ENCODE data around the gene CDK17. TPM values are rescaled to one million over a fixed set of nuclear protein-coding genes. Genes with fewer than 3 reads are reported as not detected.

Gene CDK17
- total RNA-seq, 1 experiment from 2014 or later: 23.9 TPM

DNA sequence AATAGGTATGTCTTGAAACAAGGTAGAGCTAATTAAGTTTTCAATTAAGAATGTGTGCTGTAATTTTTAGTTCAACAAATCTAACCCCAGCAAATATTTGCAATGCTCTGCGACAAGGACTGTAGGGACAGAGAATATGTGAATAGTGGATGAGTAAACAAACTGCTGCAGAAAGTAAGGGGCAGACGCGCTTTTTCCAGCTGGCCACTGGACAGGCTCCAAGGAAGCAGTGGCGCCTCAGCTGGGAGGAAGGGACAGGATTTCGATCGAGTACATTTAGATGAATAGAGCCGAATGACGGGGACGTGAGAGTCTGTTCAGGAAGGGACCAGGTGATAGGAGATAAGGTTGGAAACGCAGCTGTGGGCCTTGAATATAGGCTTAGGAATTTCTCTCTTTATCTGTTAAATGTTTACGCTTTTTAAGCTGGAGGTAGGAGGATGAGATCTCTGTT is 136.8 kb downstream of the CDK17 start:
- H3K79me2 ChIP-seq (ENCODE audit: low read length): no peaks in the 10 kb centered on the region
- no peaks in the 10 kb centered on the region for H3K9me3 ChIP-seq (ENCODE audit: low read length)
- H3K27me3 ChIP-seq (ENCODE audit: low read length): no peaks in the 10 kb centered on the region
- no peak overlapping the region for H3K9ac ChIP-seq (ENCODE audit: low read length)
- no peak overlapping the region for H3K4me2 ChIP-seq (ENCODE audit: low read length)
- intact Hi-C loops (cut with micrococcal nuclease): no loop called here
- peaks cover 47% of the 10 kb centered on the region for H3K36me3 ChIP-seq (ENCODE audit: low read depth, low read length)
- BruUV-seq (replicated peaks): no TSS peak
- ChIA-PET CTCF (no interaction called here), POLR2A (ENCODE audit: unreplicated experiment) (no interaction called here)
- no peaks in the 10 kb centered on the region for H3K9me2 ChIP-seq (replicated peaks; ENCODE audit: low read length)
- H3F3A ChIP-seq (ENCODE audit: low read length, unreplicated experiment): no peaks in the 10 kb centered on the region
- H3K4me1 ChIP-seq (ENCODE audit: insufficient read depth, low read length): no peaks in the 10 kb centered on the region
- H3K4me3 ChIP-seq (ENCODE audit: low read length): no peak overlapping the region
- H3K27ac ChIP-seq (ENCODE audit: low read length): no peak overlapping the region
- DNase-seq: no peak
- no peak for TF ChIP-seq EZH2phosphoT487 (IDR thresholded peaks at IDR 0.05; ENCODE audit: borderline replicate concordance, low read length)
- TF ChIP-seq EZH2 (IDR thresholded peaks at IDR 0.05; ENCODE audit: low read length, unreplicated experiment): no peak
- TF ChIP-seq, protein P1, sequence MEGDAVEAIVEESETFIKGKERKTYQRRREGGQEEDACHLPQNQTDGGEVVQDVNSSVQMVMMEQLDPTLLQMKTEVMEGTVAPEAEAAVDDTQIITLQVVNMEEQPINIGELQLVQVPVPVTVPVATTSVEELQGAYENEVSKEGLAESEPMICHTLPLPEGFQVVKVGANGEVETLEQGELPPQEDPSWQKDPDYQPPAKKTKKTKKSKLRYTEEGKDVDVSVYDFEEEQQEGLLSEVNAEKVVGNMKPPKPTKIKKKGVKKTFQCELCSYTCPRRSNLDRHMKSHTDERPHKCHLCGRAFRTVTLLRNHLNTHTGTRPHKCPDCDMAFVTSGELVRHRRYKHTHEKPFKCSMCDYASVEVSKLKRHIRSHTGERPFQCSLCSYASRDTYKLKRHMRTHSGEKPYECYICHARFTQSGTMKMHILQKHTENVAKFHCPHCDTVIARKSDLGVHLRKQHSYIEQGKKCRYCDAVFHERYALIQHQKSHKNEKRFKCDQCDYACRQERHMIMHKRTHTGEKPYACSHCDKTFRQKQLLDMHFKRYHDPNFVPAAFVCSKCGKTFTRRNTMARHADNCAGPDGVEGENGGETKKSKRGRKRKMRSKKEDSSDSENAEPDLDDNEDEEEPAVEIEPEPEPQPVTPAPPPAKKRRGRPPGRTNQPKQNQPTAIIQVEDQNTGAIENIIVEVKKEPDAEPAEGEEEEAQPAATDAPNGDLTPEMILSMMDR (conservative IDR thresholded peaks at IDR 0.05; ENCODE audit: low read depth, low read length): no peak
- no peak for ATAC-seq
- H4K20me1 ChIP-seq (ENCODE audit: low read length): no peaks in the 10 kb centered on the region
- H2AFZ ChIP-seq (ENCODE audit: low read length): no peak overlapping the region

DNA sequence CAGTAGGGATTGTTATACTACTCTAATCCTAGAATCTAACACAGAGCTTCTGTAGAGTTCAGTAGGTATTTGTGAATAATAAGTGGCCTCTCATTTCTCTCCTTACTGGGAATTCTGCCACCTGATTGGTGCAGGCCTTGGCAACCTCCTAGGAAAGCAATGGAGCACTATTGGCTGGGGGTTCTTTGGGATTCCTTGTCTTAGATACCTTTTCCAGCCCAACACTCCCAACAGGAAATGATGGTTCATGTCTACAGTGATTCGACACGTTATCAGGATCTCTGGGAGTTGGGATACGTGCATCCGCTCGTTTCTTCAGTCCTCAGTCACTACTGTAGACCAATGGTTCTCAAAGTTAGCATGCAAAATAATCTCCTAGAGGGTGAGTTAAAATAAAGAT is 138.7 kb downstream of the CDK17 start:
- no peak for ATAC-seq
- H3F3A ChIP-seq (ENCODE audit: low read length, unreplicated experiment): no peaks in the 10 kb centered on the region
- TF ChIP-seq EZH2phosphoT487 (IDR thresholded peaks at IDR 0.05; ENCODE audit: borderline replicate concordance, low read length) (no peak), EZH2 (IDR thresholded peaks at IDR 0.05; ENCODE audit: low read length, unreplicated experiment) (no peak)
- TF ChIP-seq, protein P1 (conservative IDR thresholded peaks at IDR 0.05; ENCODE audit: low read depth, low read length): no peak
- no peak overlapping the region for H3K27ac ChIP-seq (ENCODE audit: low read length)
- no peaks in the 10 kb centered on the region for H3K9me3 ChIP-seq (ENCODE audit: low read length)
- H3K36me3 ChIP-seq (ENCODE audit: low read depth, low read length): peaks cover 33% of the 10 kb centered on the region
- intact Hi-C loops (cut with micrococcal nuclease): no loop called here
- no peak overlapping the region for H3K9ac ChIP-seq (ENCODE audit: low read length)
- DNase-seq: no peak
- no peaks in the 10 kb centered on the region for H4K20me1 ChIP-seq (ENCODE audit: low read length)
- no peak overlapping the region for H3K4me2 ChIP-seq (ENCODE audit: low read length)
- no peaks in the 10 kb centered on the region for H3K27me3 ChIP-seq (ENCODE audit: low read length)
- no peaks in the 10 kb centered on the region for H3K9me2 ChIP-seq (replicated peaks; ENCODE audit: low read length)
- H3K4me1 ChIP-seq (ENCODE audit: insufficient read depth, low read length): no peaks in the 10 kb centered on the region
- ChIA-PET POLR2A (ENCODE audit: unreplicated experiment) (no interaction called here), CTCF (no interaction called here)
- H2AFZ ChIP-seq (ENCODE audit: low read length): no peak overlapping the region
- H3K79me2 ChIP-seq (ENCODE audit: low read length): no peaks in the 10 kb centered on the region; the same call in 1 of the 2 replicates
- H3K4me3 ChIP-seq (ENCODE audit: low read length): no peak overlapping the region
- BruUV-seq (replicated peaks): no TSS peak

DNA sequence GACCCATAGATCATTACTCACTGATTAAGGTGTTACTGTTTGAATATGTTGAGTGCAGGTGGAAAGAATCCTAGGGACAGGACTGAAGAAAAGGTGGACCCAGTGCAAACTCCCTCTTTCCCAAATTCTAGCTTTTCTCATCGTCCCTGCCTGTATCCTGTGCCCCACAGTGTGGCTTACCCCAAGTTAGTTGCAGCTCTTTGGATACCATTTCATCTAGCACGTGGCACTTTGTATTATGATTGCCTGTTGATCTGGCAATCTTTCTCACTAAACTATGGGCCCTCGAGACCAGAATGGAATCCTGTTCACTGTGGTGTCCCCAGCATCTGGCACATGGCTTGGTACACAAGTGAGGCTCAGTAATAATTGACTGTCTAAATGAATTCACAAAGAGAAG is 139.6 kb downstream of the CDK17 start:
- no peak for TF ChIP-seq EZH2phosphoT487 (IDR thresholded peaks at IDR 0.05; ENCODE audit: borderline replicate concordance, low read length)
- TF ChIP-seq, protein P1 (conservative IDR thresholded peaks at IDR 0.05; ENCODE audit: low read depth, low read length): no peak
- no peak for TF ChIP-seq EZH2 (IDR thresholded peaks at IDR 0.05; ENCODE audit: low read length, unreplicated experiment)
- intact Hi-C loops (cut with micrococcal nuclease): no loop called here
- no peak overlapping the region for H3K4me2 ChIP-seq (ENCODE audit: low read length)
- H3K27ac ChIP-seq (ENCODE audit: low read length): no peak overlapping the region
- ATAC-seq (no peak), DNase-seq (no peak)
- H2AFZ ChIP-seq (ENCODE audit: low read length): no peak overlapping the region
- ChIA-PET CTCF (no interaction called here), POLR2A (ENCODE audit: unreplicated experiment) (interaction anchor here (0.7 kb wide), 1 partner anchor 133 kb away, joined by 6 read pairs; no protein-coding TSS in a partner anchor)
- no peaks in the 10 kb centered on the region for H3K27me3 ChIP-seq (ENCODE audit: low read length)
- no peaks in the 10 kb centered on the region for H3F3A ChIP-seq (ENCODE audit: low read length, unreplicated experiment)
- H3K9me2 ChIP-seq (replicated peaks; ENCODE audit: low read length): no peaks in the 10 kb centered on the region
- H3K9me3 ChIP-seq (ENCODE audit: low read length): no peaks in the 10 kb centered on the region
- H3K4me3 ChIP-seq (ENCODE audit: low read length): no peak overlapping the region
- peaks cover 33% of the 10 kb centered on the region for H3K36me3 ChIP-seq (ENCODE audit: low read depth, low read length)
- H3K9ac ChIP-seq (ENCODE audit: low read length): no peak overlapping the region
- no peaks in the 10 kb centered on the region for H4K20me1 ChIP-seq (ENCODE audit: low read length)
- H3K4me1 ChIP-seq (ENCODE audit: insufficient read depth, low read length): no peaks in the 10 kb centered on the region
- H3K79me2 ChIP-seq (ENCODE audit: low read length): peaks cover 5% of the 10 kb centered on the region
- BruUV-seq (replicated peaks): no TSS peak

Data from PC-3 (cell line).